NCI-H1105 treated with DMSO at 0.1 percent for 48 hours (cell line): Measurements from ENCODE around the gene LPCAT4.
"Not testable (repeated sequence)": the region's sequence is repeated elsewhere in the genome, so short reads cannot be mapped to it uniquely, and the experiment has no call there.

ENCODE experiments used
- DNase-seq: peaks from one replicate; lab custom pipeline; 2025; lab: John Stamatoyannopoulos, UW

Gene LPCAT4

GRCh38 chr15:34362047-34362773, 4.8 kb downstream of the LPCAT4 start:
- no peak for DNase-seq

- DNase-seq: no peak
Observed at GRCh38 chr15:34361278-34361677, 5.7 kb downstream of the LPCAT4 start.

GRCh38 chr15:34360298-34360697, 6.7 kb downstream of the LPCAT4 start:
- no peak for DNase-seq

- no peak for DNase-seq
Observed at GRCh38 chr15:34359416-34359815, 7.6 kb downstream of the LPCAT4 start.

- DNase-seq: no peak
Observed at GRCh38 chr15:34358948-34359347, 8.0 kb downstream of the LPCAT4 start.

- no peak for DNase-seq
Observed at GRCh38 chr15:34358367-34358766, 8.6 kb downstream of the LPCAT4 start.

GRCh38 chr15:34357653-34358052, 9.3 kb downstream of the LPCAT4 start:
- no peak for DNase-seq

- no peak for DNase-seq
Observed at GRCh38 chr15:34355241-34355640, 11.8 kb downstream of the LPCAT4 start.

- DNase-seq: no peak
Observed at GRCh38 chr15:34354286-34354685, 12.7 kb downstream of the LPCAT4 start.

- no peak for DNase-seq
Observed at GRCh38 chr15:34353627-34354026, 13.4 kb downstream of the LPCAT4 start.

GRCh38 chr15:34352996-34353395, 14.0 kb downstream of the LPCAT4 start:
- not testable (repeated sequence) for DNase-seq

- DNase-seq: no peak
Observed at GRCh38 chr15:34349769-34350168, 17.2 kb downstream of the LPCAT4 start.

GRCh38 chr15:34348735-34349300, 18.2 kb downstream of the LPCAT4 start:
- no peak for DNase-seq

- DNase-seq: no peak
Observed at GRCh38 chr15:34347951-34348638, 18.9 kb downstream of the LPCAT4 start.

GRCh38 chr15:34342737-34343575, 24.0 kb downstream of the LPCAT4 start, which contains the start of the genes NOP10 and NUTM1:
NOP10 (minus strand) TSS chr15:34343136; CDS start chr15:34343073, 63 bp downstream.
NUTM1 (plus strand) TSS chr15:34343315; CDS start chr15:34343697, 382 bp downstream.
- DNase-seq: peak; percentile 79

- DNase-seq: not testable (repeated sequence)
Observed at GRCh38 chr15:34342213-34342736, 24.7 kb downstream of the LPCAT4 start.

- DNase-seq: no peak
Observed at GRCh38 chr15:34341381-34342212, 25.4 kb downstream of the LPCAT4 start.

GRCh38 chr15:34339946-34340345, 27.1 kb downstream of the LPCAT4 start:
- no peak for DNase-seq

- no peak for DNase-seq
Observed at GRCh38 chr15:34338347-34338746, 28.6 kb downstream of the LPCAT4 start.

- DNase-seq: peak; percentile 83
Observed at GRCh38 chr15:34337557-34338306, 29.3 kb downstream of the LPCAT4 start, which contains the start of gene SLC12A6. SLC12A6 (minus strand) TSS chr15:34337781; CDS start chr15:34336680, 1,101 bp downstream.
